ENCODE measurements around the gene IL36B.

IL36B gene

GRCh38 chr2:113057117-113057516 lies 4.5 kb upstream of the IL36B start:
- no peak overlapping the region for H3K4me3 ChIP-seq (replicated peaks in 1 of 2; ENCODE audit: low read depth in 2 of 2, low read length in 2 of 2)
- DNase-seq (ENCODE audit: low read depth in 2 of 2): no peak
- TF ChIP-seq CTCF (IDR thresholded peaks at IDR 0.05; ENCODE audit: low read depth, low read length): no peak

- H3K4me3 ChIP-seq (replicated peaks in 1 of 2; ENCODE audit: low read depth in 2 of 2, low read length in 2 of 2): no peak overlapping the region
- DNase-seq (ENCODE audit: low read depth in 2 of 2): peak in 1 of 2 donors; percentile 3
- no peak for TF ChIP-seq CTCF (IDR thresholded peaks at IDR 0.05; ENCODE audit: low read depth, low read length)
Observed at GRCh38 chr2:113056521-113056920, 3.9 kb upstream of the IL36B start.

- H3K4me3 ChIP-seq (replicated peaks in 1 of 2; ENCODE audit: low read depth in 2 of 2, low read length in 2 of 2): no peak overlapping the region
- TF ChIP-seq CTCF (IDR thresholded peaks at IDR 0.05; ENCODE audit: low read depth, low read length): no peak
- DNase-seq (ENCODE audit: low read depth in 2 of 2): no peak
Observed at GRCh38 chr2:113054066-113054465, 1.4 kb upstream of the IL36B start.

- TF ChIP-seq CTCF (IDR thresholded peaks at IDR 0.05; ENCODE audit: low read depth, low read length): no peak
- no peak for DNase-seq (ENCODE audit: low read depth in 2 of 2)
- H3K4me3 ChIP-seq (replicated peaks in 1 of 2; ENCODE audit: low read depth in 2 of 2, low read length in 2 of 2): no peak overlapping the region
Observed at GRCh38 chr2:113053666-113054065, 999 bp upstream of the IL36B start.

GRCh38 chr2:113050921-113051895 lies 1.5 kb downstream of the IL36B start:
- DNase-seq (ENCODE audit: low read depth in 2 of 2): no peak
- TF ChIP-seq CTCF (IDR thresholded peaks at IDR 0.05; ENCODE audit: low read depth, low read length): no peak
- no peak overlapping the region for H3K4me3 ChIP-seq (replicated peaks in 1 of 2; ENCODE audit: low read depth in 2 of 2, low read length in 2 of 2)

GRCh38 chr2:113046465-113046864 lies 6.2 kb downstream of the IL36B start:
- no peak for TF ChIP-seq CTCF (IDR thresholded peaks at IDR 0.05; ENCODE audit: low read depth, low read length)
- no peak overlapping the region for H3K4me3 ChIP-seq (replicated peaks in 1 of 2; ENCODE audit: low read depth in 2 of 2, low read length in 2 of 2)
- no peak for DNase-seq (ENCODE audit: low read depth in 2 of 2)
